ENCODE results near the gene PTMS. TPM values are rescaled to one million over a fixed set of nuclear protein-coding genes. Genes with fewer than 3 reads are reported as not detected.

PTMS gene
- total RNA-seq, 4 donors from 2014 or later: 91.6 to 131 (median 114) TPM

GRCh38 chr12:6753772-6754356 is 12.3 kb upstream of the PTMS start:
- WGBS, 2 donors: 0 to 1% methylated on average over 7 of the region's 7 CpGs
- TF ChIP-seq POLR2A (IDR thresholded peaks at IDR 0.05): no peak
- no peak for TF ChIP-seq CTCF (IDR thresholded peaks at IDR 0.05)
- DNase-seq (ENCODE audit: low spot score in 2 of 2): no peak
- no peak overlapping the region for H3K4me3 ChIP-seq (ENCODE audit: low read depth, poor library complexity, severe bottlenecking)
- intact Hi-C loops (cut with DNase I; ENCODE audit: low total_unique reads): loop anchor here (2.0 kb wide), 1 partner anchor 25 kb away; no protein-coding TSS in a partner anchor

- intact Hi-C loops (cut with DNase I; ENCODE audit: low total_unique reads): loop anchor here (2.0 kb wide), 1 partner anchor 24 kb away; no protein-coding TSS in a partner anchor
- 90 to 96% methylated on average over 2 of the region's 2 CpGs for WGBS, 2 donors
- no peak for DNase-seq (ENCODE audit: low spot score in 2 of 2)
- TF ChIP-seq POLR2A (IDR thresholded peaks at IDR 0.05) (no peak), CTCF (IDR thresholded peaks at IDR 0.05) (no peak)
- H3K4me3 ChIP-seq (ENCODE audit: low read depth, poor library complexity, severe bottlenecking): no peak overlapping the region
Measured at GRCh38 chr12:6754411-6754810, 11.8 kb upstream of the PTMS start.

- DNase-seq (ENCODE audit: low spot score in 2 of 2): no peak
- WGBS, 2 donors: 67 to 74% methylated on average over 8 of the region's 8 CpGs
- TF ChIP-seq POLR2A (IDR thresholded peaks at IDR 0.05): no peak
- no peak for TF ChIP-seq CTCF (IDR thresholded peaks at IDR 0.05)
- no peak overlapping the region for H3K4me3 ChIP-seq (ENCODE audit: low read depth, poor library complexity, severe bottlenecking)
- intact Hi-C loops (cut with DNase I; ENCODE audit: low total_unique reads): no loop called here
Measured at GRCh38 chr12:6757028-6757690, 9.0 kb upstream of the PTMS start.

GRCh38 chr12:6758506-6759095 is 7.6 kb upstream of the PTMS start:
- intact Hi-C loops (cut with DNase I; ENCODE audit: low total_unique reads): no loop called here
- WGBS, 2 donors: 88% methylated on average over 9 of the region's 9 CpGs
- TF ChIP-seq POLR2A (IDR thresholded peaks at IDR 0.05) (no peak), CTCF (IDR thresholded peaks at IDR 0.05) (no peak)

GRCh38 chr12:6759741-6760140 is 6.4 kb upstream of the PTMS start:
- 87 to 92% methylated on average over 5 of the region's 5 CpGs for WGBS, 2 donors
- intact Hi-C loops (cut with DNase I; ENCODE audit: low total_unique reads): no loop called here
- H3K4me3 ChIP-seq (ENCODE audit: low read depth, poor library complexity, severe bottlenecking): no peak overlapping the region
- DNase-seq (ENCODE audit: low spot score in 2 of 2): no peak
- TF ChIP-seq POLR2A (IDR thresholded peaks at IDR 0.05) (no peak), CTCF (IDR thresholded peaks at IDR 0.05) (no peak)

More at GRCh38 chr12:6758506-6759095, 7.6 kb upstream of the PTMS start:
- H3K4me3 ChIP-seq (ENCODE audit: low read depth, poor library complexity, severe bottlenecking): no peak overlapping the region
- no peak for DNase-seq (ENCODE audit: low spot score in 2 of 2)
